ENCODE measurements around the gene JAZF1.

JAZF1 gene

GRCh38 chr7:27961255-27961654 is 219.3 kb downstream of the JAZF1 start:
- H3K36me3 ChIP-seq (ENCODE audit: control insufficient read depth, insufficient read depth, low read length) = no peaks in the 10 kb centered on the region
- no peaks in the 10 kb centered on the region for H3K27me3 ChIP-seq (ENCODE audit: control insufficient read depth, insufficient read depth, low read length)
- no peak overlapping the region for H3K4me3 ChIP-seq (ENCODE audit: low read length)
- no peak overlapping the region for H3K9ac ChIP-seq (ENCODE audit: low read length)
- H3K4me1 ChIP-seq (ENCODE audit: control insufficient read depth, insufficient read depth, low read length) = no peaks in the 10 kb centered on the region
- no peaks in the 10 kb centered on the region for H3K9me3 ChIP-seq (ENCODE audit: control insufficient read depth, low read length)

- Histone ChIP-seq H3K9me3 (ENCODE audit: control insufficient read depth, low read length) (no peaks in the 10 kb centered on the region), H3K4me3 (ENCODE audit: low read length) (no peak overlapping the region), H3K36me3 (ENCODE audit: control insufficient read depth, insufficient read depth, low read length) (no peaks in the 10 kb centered on the region), H3K4me1 (ENCODE audit: control insufficient read depth, insufficient read depth, low read length) (no peaks in the 10 kb centered on the region), H3K9ac (ENCODE audit: low read length) (no peak overlapping the region), H3K27me3 (ENCODE audit: control insufficient read depth, insufficient read depth, low read length) (no peaks in the 10 kb centered on the region)
Measured at GRCh38 chr7:27960415-27960814, 220.2 kb downstream of the JAZF1 start.

- H3K4me1 ChIP-seq (ENCODE audit: control insufficient read depth, insufficient read depth, low read length) = no peaks in the 10 kb centered on the region
- H3K9ac ChIP-seq (ENCODE audit: low read length) = no peak overlapping the region
- no peaks in the 10 kb centered on the region for H3K36me3 ChIP-seq (ENCODE audit: control insufficient read depth, insufficient read depth, low read length)
- no peaks in the 10 kb centered on the region for H3K27me3 ChIP-seq (ENCODE audit: control insufficient read depth, insufficient read depth, low read length)
- H3K9me3 ChIP-seq (ENCODE audit: control insufficient read depth, low read length) = no peaks in the 10 kb centered on the region
- H3K4me3 ChIP-seq (ENCODE audit: low read length) = no peak overlapping the region
Measured at GRCh38 chr7:27958933-27959548, 221.6 kb downstream of the JAZF1 start.

- Histone ChIP-seq H3K27me3 (ENCODE audit: control insufficient read depth, insufficient read depth, low read length) (no peaks in the 10 kb centered on the region), H3K9me3 (ENCODE audit: control insufficient read depth, low read length) (no peaks in the 10 kb centered on the region), H3K36me3 (ENCODE audit: control insufficient read depth, insufficient read depth, low read length) (no peaks in the 10 kb centered on the region), H3K9ac (ENCODE audit: low read length) (no peak overlapping the region), H3K4me1 (ENCODE audit: control insufficient read depth, insufficient read depth, low read length) (no peaks in the 10 kb centered on the region), H3K4me3 (ENCODE audit: low read length) (no peak overlapping the region)
Measured at GRCh38 chr7:27955596-27955995, 225.0 kb downstream of the JAZF1 start.

- H3K36me3 ChIP-seq (ENCODE audit: control insufficient read depth, insufficient read depth, low read length) = no peaks in the 10 kb centered on the region
- H3K4me3 ChIP-seq (ENCODE audit: low read length) = no peak overlapping the region
- no peaks in the 10 kb centered on the region for H3K27me3 ChIP-seq (ENCODE audit: control insufficient read depth, insufficient read depth, low read length)
- H3K4me1 ChIP-seq (ENCODE audit: control insufficient read depth, insufficient read depth, low read length) = no peaks in the 10 kb centered on the region
- H3K9ac ChIP-seq (ENCODE audit: low read length) = no peak overlapping the region
- H3K9me3 ChIP-seq (ENCODE audit: control insufficient read depth, low read length) = no peaks in the 10 kb centered on the region
Measured at GRCh38 chr7:27955011-27955410, 225.6 kb downstream of the JAZF1 start.

GRCh38 chr7:27953777-27954176 is 226.8 kb downstream of the JAZF1 start:
- H3K9ac ChIP-seq (ENCODE audit: low read length) = no peak overlapping the region
- no peaks in the 10 kb centered on the region for H3K9me3 ChIP-seq (ENCODE audit: control insufficient read depth, low read length)
- no peaks in the 10 kb centered on the region for H3K27me3 ChIP-seq (ENCODE audit: control insufficient read depth, insufficient read depth, low read length)
- no peak overlapping the region for H3K4me3 ChIP-seq (ENCODE audit: low read length)
- no peaks in the 10 kb centered on the region for H3K4me1 ChIP-seq (ENCODE audit: control insufficient read depth, insufficient read depth, low read length)
- H3K36me3 ChIP-seq (ENCODE audit: control insufficient read depth, insufficient read depth, low read length) = no peaks in the 10 kb centered on the region

GRCh38 chr7:27953361-27953760 is 227.2 kb downstream of the JAZF1 start:
- no peak overlapping the region for H3K4me3 ChIP-seq (ENCODE audit: low read length)
- H3K9ac ChIP-seq (ENCODE audit: low read length) = no peak overlapping the region
- no peaks in the 10 kb centered on the region for H3K9me3 ChIP-seq (ENCODE audit: control insufficient read depth, low read length)
- no peaks in the 10 kb centered on the region for H3K36me3 ChIP-seq (ENCODE audit: control insufficient read depth, insufficient read depth, low read length)
- H3K27me3 ChIP-seq (ENCODE audit: control insufficient read depth, insufficient read depth, low read length) = no peaks in the 10 kb centered on the region
- no peaks in the 10 kb centered on the region for H3K4me1 ChIP-seq (ENCODE audit: control insufficient read depth, insufficient read depth, low read length)

- Histone ChIP-seq H3K9ac (ENCODE audit: low read length) (no peak overlapping the region), H3K9me3 (ENCODE audit: control insufficient read depth, low read length) (no peaks in the 10 kb centered on the region), H3K27me3 (ENCODE audit: control insufficient read depth, insufficient read depth, low read length) (no peaks in the 10 kb centered on the region), H3K4me1 (ENCODE audit: control insufficient read depth, insufficient read depth, low read length) (no peaks in the 10 kb centered on the region), H3K4me3 (ENCODE audit: low read length) (no peak overlapping the region), H3K36me3 (ENCODE audit: control insufficient read depth, insufficient read depth, low read length) (no peaks in the 10 kb centered on the region)
Measured at GRCh38 chr7:27952456-27953285, 227.9 kb downstream of the JAZF1 start.

- Histone ChIP-seq H3K9me3 (ENCODE audit: control insufficient read depth, low read length) (no peaks in the 10 kb centered on the region), H3K4me1 (ENCODE audit: control insufficient read depth, insufficient read depth, low read length) (no peaks in the 10 kb centered on the region), H3K4me3 (ENCODE audit: low read length) (no peak overlapping the region), H3K27me3 (ENCODE audit: control insufficient read depth, insufficient read depth, low read length) (no peaks in the 10 kb centered on the region), H3K36me3 (ENCODE audit: control insufficient read depth, insufficient read depth, low read length) (no peaks in the 10 kb centered on the region), H3K9ac (ENCODE audit: low read length) (no peak overlapping the region)
Measured at GRCh38 chr7:27950123-27950522, 230.5 kb downstream of the JAZF1 start.

GRCh38 chr7:27948861-27949260 is 231.7 kb downstream of the JAZF1 start:
- Histone ChIP-seq H3K9ac (ENCODE audit: low read length) (no peak overlapping the region), H3K4me3 (ENCODE audit: low read length) (no peak overlapping the region), H3K27me3 (ENCODE audit: control insufficient read depth, insufficient read depth, low read length) (no peaks in the 10 kb centered on the region), H3K4me1 (ENCODE audit: control insufficient read depth, insufficient read depth, low read length) (no peaks in the 10 kb centered on the region), H3K36me3 (ENCODE audit: control insufficient read depth, insufficient read depth, low read length) (no peaks in the 10 kb centered on the region), H3K9me3 (ENCODE audit: control insufficient read depth, low read length) (no peaks in the 10 kb centered on the region)

GRCh38 chr7:27947586-27948278 is 232.9 kb downstream of the JAZF1 start:
- Histone ChIP-seq H3K4me1 (ENCODE audit: control insufficient read depth, insufficient read depth, low read length) (no peaks in the 10 kb centered on the region), H3K9ac (ENCODE audit: low read length) (no peak overlapping the region), H3K9me3 (ENCODE audit: control insufficient read depth, low read length) (no peaks in the 10 kb centered on the region), H3K27me3 (ENCODE audit: control insufficient read depth, insufficient read depth, low read length) (no peaks in the 10 kb centered on the region), H3K4me3 (ENCODE audit: low read length) (no peak overlapping the region), H3K36me3 (ENCODE audit: control insufficient read depth, insufficient read depth, low read length) (no peaks in the 10 kb centered on the region)

GRCh38 chr7:27946351-27946750 is 234.2 kb downstream of the JAZF1 start:
- no peaks in the 10 kb centered on the region for H3K4me1 ChIP-seq (ENCODE audit: control insufficient read depth, insufficient read depth, low read length)
- no peaks in the 10 kb centered on the region for H3K27me3 ChIP-seq (ENCODE audit: control insufficient read depth, insufficient read depth, low read length)
- no peaks in the 10 kb centered on the region for H3K36me3 ChIP-seq (ENCODE audit: control insufficient read depth, insufficient read depth, low read length)
- no peak overlapping the region for H3K9ac ChIP-seq (ENCODE audit: low read length)
- H3K4me3 ChIP-seq (ENCODE audit: low read length) = no peak overlapping the region
- H3K9me3 ChIP-seq (ENCODE audit: control insufficient read depth, low read length) = no peaks in the 10 kb centered on the region
